HG02678 (cell line): ENCODE results near the gene NUP214.
"Not testable (repeated sequence)": the region's sequence is repeated elsewhere in the genome, so short reads cannot be mapped to it uniquely, and the experiment has no call there.

Experiments used
- ATAC-seq: cut with Tn5 transposase; IDR thresholded peaks from one replicate; pipeline ENCODE4 v1.9.1; 2021; ENCODE audit warnings: mild to moderate bottlenecking, moderate library complexity; ENCODE audit not compliant: unreplicated experiment

The NUP214 gene

GRCh38 chr9:131257266-131258025 lies 132.1 kb downstream of the NUP214 start:
- no peak for ATAC-seq

GRCh38 chr9:131258186-131258585 lies 132.8 kb downstream of the NUP214 start:
- no peak for ATAC-seq

GRCh38 chr9:131258698-131259431 lies 133.5 kb downstream of the NUP214 start:
- ATAC-seq: no peak

DNA sequence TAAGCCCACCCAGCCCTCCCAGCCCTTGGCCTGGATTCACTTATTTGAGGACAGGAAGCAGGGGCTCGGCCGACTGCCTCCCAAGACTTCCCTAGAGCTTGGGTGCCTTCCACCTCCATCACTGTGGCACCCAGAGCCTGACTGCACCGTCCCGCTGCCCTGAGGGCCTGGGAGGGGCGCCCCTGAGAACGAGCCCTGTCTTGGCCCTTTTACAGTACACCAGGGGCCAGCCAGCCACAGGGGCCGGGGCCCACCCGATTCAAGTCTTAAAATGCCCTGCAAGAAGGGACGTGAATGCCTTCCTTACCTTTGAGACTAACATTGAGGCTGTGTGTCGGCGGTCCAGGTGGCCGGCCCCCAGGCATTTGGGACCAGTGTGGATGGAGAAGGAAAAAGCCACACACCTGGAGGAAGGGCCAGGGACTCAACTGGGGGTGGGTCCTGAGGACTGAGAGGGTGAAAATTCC lies 134.1 kb downstream of the NUP214 start:
- ATAC-seq: no peak

DNA sequence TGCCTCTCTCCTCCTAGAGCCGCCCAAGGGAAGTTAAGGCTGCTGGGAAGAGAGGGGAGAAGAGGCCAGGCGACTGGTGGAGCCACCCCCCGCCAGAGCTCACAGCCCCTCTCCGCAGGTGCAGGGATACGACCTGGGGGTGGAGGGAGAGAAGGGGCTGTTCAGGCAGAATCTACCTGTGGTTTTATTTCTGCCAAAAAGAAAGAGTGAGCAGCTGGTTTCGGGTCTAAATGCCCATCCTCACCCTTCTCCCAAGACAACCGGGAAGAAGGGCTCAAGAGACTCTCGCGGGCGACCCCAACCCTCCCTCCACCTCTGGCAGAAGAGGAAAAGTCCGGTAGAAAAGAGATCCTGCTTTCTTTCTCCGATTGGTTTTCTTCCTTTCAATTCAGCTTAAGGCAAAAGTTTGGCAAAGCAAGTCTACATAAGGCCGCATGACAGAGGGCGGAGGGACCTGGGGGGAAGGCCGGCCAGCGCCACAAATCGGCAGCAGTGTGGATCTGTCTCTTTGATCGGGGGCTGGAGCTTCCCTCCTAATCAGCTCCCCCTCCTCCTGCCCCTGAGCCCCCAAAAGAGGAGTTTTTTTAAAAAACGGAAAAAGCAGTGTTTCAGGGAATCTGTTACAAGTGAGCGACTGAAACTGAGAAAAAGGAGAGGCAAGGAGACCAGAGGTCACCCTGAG lies 134.7 kb downstream of the NUP214 start:
- no peak for ATAC-seq

- ATAC-seq: no peak
Observed at GRCh38 chr9:131260751-131261452, 135.5 kb downstream of the NUP214 start.

DNA sequence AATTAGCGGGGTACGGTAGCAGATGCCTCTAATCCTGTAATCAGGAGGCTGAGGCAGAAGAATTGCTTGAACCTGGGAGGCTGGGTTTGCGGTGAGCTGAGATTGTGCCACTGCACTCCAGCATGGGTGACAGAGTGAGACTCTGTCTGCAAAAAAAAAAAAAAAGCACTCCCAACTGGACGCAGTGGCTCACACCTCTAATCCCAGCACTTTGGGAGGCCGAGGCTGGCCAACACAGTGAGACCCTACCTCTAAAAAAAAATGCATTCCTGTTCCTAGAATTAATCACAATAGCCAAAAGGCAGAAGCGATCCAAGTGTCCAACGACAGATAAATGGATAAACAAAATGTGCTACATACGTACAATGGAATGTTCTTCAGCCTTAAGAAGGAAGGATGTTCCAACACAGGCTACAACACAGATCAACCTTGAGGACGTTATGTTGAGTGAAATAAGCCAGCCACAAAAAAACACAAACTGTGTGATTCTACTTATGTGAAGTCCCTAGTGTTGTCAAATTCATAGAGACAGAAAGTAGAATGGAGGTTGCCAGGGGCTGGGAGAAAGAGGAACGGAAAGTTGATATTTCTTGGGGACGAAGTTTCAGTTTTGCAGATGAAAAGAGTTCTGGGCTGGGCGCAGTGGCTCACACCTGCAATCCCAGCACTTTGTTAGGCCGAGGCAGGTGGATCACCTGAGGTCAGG lies 137.1 kb downstream of the NUP214 start:
- peak; percentile 53 for ATAC-seq

DNA sequence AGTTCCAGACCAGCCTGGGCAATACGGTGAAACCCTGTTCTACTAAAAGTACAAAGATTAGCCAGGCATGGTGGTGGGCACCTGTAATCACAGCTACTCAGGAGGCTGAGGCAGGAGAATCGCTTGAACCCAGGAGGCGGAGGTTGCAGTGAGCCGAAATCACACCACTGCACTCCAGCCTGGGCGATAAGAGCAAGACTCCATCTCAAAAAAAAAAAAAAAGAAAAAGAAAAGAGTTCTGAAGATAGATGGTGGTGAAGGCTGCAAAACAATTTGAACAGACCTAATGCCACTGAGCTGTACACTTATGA lies 137.6 kb downstream of the NUP214 start:
- not testable (repeated sequence) for ATAC-seq

- no peak for ATAC-seq
Observed at GRCh38 chr9:131263701-131264100, 138.3 kb downstream of the NUP214 start.

GRCh38 chr9:131264231-131264630 lies 138.8 kb downstream of the NUP214 start:
- no peak for ATAC-seq

GRCh38 chr9:131266266-131267229 lies 141.2 kb downstream of the NUP214 start:
- no peak for ATAC-seq

- no peak for ATAC-seq
Observed at GRCh38 chr9:131270171-131271015, 145.0 kb downstream of the NUP214 start.

- ATAC-seq: not testable (repeated sequence)
Observed at GRCh38 chr9:131271016-131271273, 145.6 kb downstream of the NUP214 start.

DNA sequence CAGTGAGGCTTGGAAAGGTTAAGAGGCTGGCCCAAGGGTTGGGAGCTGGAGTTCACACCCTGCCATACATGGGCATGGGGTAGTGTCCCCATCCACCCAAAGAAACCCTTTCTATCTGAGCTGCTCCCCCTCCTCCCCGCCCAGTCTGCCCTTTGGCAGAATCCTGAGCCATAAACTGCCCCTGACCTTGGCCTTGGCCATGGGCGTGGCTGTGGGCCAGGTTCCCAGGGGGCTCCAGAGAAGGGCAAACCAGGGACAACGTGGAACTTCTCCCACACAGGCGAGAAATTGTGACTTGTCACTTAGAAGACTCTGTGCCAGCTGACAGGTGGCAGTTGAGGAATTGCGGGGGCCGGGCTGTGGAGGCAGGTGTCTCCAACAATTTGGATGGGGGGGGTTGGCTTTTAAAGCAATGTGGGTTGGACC lies 146.1 kb downstream of the NUP214 start:
- no peak for ATAC-seq

DNA sequence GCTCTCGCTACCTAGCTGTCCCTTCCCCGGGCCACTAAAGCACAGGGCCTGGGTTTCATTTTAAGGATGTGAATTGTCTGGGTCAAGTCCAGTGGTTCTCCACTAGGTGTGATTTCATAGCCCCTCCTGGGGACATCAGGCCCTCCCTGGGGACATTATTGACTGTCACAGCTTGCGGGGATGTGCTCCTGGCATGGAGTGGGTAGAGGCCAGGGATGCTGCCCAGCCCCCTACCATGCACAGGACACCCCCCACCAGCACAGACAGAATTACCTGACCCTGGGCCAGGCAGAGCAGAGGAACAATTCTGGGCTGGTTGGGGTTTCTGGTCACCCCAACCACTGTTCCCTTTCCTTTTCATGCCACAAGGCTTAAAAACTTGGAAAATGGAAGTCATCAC lies 146.8 kb downstream of the NUP214 start:
- no peak for ATAC-seq

DNA sequence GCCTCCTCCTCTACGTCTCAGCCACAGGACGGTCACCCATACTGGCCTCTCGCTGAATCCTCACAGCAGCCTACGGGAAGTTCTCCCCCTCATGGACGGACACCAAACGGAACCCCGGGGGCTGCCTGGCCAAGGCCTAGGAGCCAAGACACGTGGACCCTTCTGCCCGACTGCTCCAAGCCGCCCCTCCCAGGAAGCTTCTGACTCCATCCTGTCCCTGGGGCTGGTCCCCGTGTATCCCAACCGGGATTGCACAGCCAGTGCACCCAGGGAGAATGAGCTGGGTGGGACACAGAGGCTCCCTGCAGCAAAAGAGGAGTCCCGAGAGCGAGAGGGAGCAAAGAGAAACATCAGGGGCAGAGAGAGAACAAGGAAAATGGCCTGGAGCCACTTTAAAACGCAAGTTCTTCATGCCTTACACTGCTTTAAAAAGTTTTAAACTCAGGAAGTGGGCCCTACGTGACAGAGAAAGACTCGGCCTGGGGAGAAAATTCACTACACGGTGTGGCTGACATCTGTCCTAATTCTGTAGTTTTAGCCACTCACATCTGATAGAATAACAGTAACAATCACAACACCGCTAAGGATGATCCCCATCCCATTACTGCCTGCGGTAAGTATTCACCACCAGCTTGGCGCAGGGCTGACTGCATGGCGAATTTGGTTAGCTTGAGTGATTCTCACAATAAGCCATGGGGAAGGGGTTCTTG lies 147.9 kb downstream of the NUP214 start:
- ATAC-seq: no peak

- ATAC-seq: no peak
Observed at GRCh38 chr9:131273856-131274673, 148.7 kb downstream of the NUP214 start.
